ENCODE results near the gene TMEM222. TPM values are rescaled to one million over a fixed set of nuclear protein-coding genes. Genes with fewer than 3 reads are reported as not detected.

The TMEM222 gene
- total and polyA plus RNA-seq, 2 of the 4 experiments (the other 2 are of a cell fraction), result 19.9 to 54.1 TPM

- H3K27me3 ChIP-seq (ENCODE audit: control insufficient read depth, insufficient read depth, low read length), result no peaks in the 10 kb centered on the region; the same call in 1 of the 2 replicates
- H2BK5ac ChIP-seq (ENCODE audit: low read depth, low read length, poor library complexity, severe bottlenecking), result no peak overlapping the region
- no peak overlapping the region for H3K18ac ChIP-seq (ENCODE audit: low read depth, low read length)
- H3K79me1 ChIP-seq (ENCODE audit: low read depth in 1 of 2, low read length in 2 of 2), result no peaks in the 10 kb centered on the region
- no peak overlapping the region for H3K9ac ChIP-seq (ENCODE audit: low read depth, low read length)
- no peak overlapping the region for H4K91ac ChIP-seq (ENCODE audit: insufficient read depth, low read depth, low read length)
- intact Hi-C loops (cut with micrococcal nuclease), result no loop called here
- peaks cover 5% of the 10 kb centered on the region; the same call in 1 of the 2 replicates for H3K4me1 ChIP-seq (ENCODE audit: control insufficient read depth, insufficient read depth, low read length)
- no peak overlapping the region for H2AFZ ChIP-seq (replicated peaks; ENCODE audit: low read length, poor library complexity)
- no peak overlapping the region for H3K14ac ChIP-seq (replicated peaks; ENCODE audit: low read depth, low read length)
- H3K56ac ChIP-seq (ENCODE audit: extremely low read depth, insufficient read depth, low read length), result no peak overlapping the region
- in situ Hi-C loops (cut with MboI; ENCODE audit: low sequenced_read_pairs), result no loop called here
- ChIA-PET CTCF (interaction anchor here (0.6 kb wide), 1 partner anchor 8 kb away, joined by 3 read pairs; no protein-coding TSS in a partner anchor), POLR2A (ENCODE audit: unreplicated experiment) (no interaction called here)
- peaks cover 14% of the 10 kb centered on the region for H3K36me3 ChIP-seq (ENCODE audit: control insufficient read depth, insufficient read depth, low read length)
- no peak overlapping the region for H3K23ac ChIP-seq (ENCODE audit: low read depth, low read length)
- no peaks in the 10 kb centered on the region for H3K9me3 ChIP-seq (ENCODE audit: control insufficient read depth, insufficient read depth, low read length)
- DNase-seq (no peak), ATAC-seq (ENCODE audit: low read depth) (no peak)
- no peak overlapping the region for H2BK20ac ChIP-seq (ENCODE audit: low read depth, low read length)
- H4K20me1 ChIP-seq (ENCODE audit: insufficient read depth, low read length), result no peaks in the 10 kb centered on the region
- H2AK5ac ChIP-seq (ENCODE audit: low read depth, low read length), result no peak overlapping the region
- no peak overlapping the region for H3K4ac ChIP-seq (ENCODE audit: low read depth, low read length)
- no peak overlapping the region for H4K5ac ChIP-seq (ENCODE audit: low read depth, low read length)
- 92% methylated on average over 5 of the region's 13 CpGs; no CpG with 5 or more reads in 1 of the 2 experiments for WGBS, 2 experiments (ENCODE audit: extremely low coverage in 2 of 2, insufficient read length in 1 of 2)
- no peak overlapping the region for H2BK120ac ChIP-seq (ENCODE audit: low read depth, low read length)
- H2BK15ac ChIP-seq (ENCODE audit: low read depth, low read length), result no peak overlapping the region
- dilution Hi-C loops (cut with HindIII; ENCODE audit: low sequenced_read_pairs, unreplicated experiment), result no loop called here
- BruUV-seq (replicated peaks), result no TSS peak
- H2AK9ac ChIP-seq (replicated peaks; ENCODE audit: low read depth, low read length, poor library complexity), result no peak overlapping the region
- no peak overlapping the region for H3K4me2 ChIP-seq (ENCODE audit: low read depth, low read length)
- H3K4me3 ChIP-seq (ENCODE audit: insufficient read depth, low read depth, low read length), result no peak overlapping the region
- no peak overlapping the region for H3K27ac ChIP-seq (ENCODE audit: insufficient read depth, low read length)
- no peaks in the 10 kb centered on the region; the same call in 1 of the 2 replicates for H3K9me1 ChIP-seq (ENCODE audit: insufficient read depth, low read length)
- no peak for TF ChIP-seq NFE2L2 (IDR thresholded peaks at IDR 0.05; ENCODE audit: low read depth, low read length)
- TF ChIP-seq MXI1 (IDR thresholded peaks at IDR 0.05; ENCODE audit: borderline replicate concordance, low read depth, low read length), result no peak
- TF ChIP-seq CTCF (conservative IDR thresholded peaks at IDR 0.05; ENCODE audit: low read depth, low read length), result no peak
- no peak for TF ChIP-seq RCOR1 (IDR thresholded peaks at IDR 0.05; ENCODE audit: insufficient replicate concordance, low read length)
- no peak for TF ChIP-seq SMC3 (IDR thresholded peaks at IDR 0.05; ENCODE audit: low read depth, low read length)
- TF ChIP-seq POLR2A (IDR thresholded peaks at IDR 0.05; ENCODE audit: low read depth, low read length), result no peak
- TF ChIP-seq CHD1 (IDR thresholded peaks at IDR 0.05; ENCODE audit: low read depth, low read length), result no peak
- TF ChIP-seq USF2 (IDR thresholded peaks at IDR 0.05; ENCODE audit: low read depth, low read length), result no peak
- no peak for TF ChIP-seq RAD21 (IDR thresholded peaks at IDR 0.05; ENCODE audit: low read length)
- TF ChIP-seq RFX5 (IDR thresholded peaks at IDR 0.05; ENCODE audit: low read depth, low read length), result no peak
- TF ChIP-seq MAFK (IDR thresholded peaks at IDR 0.05; ENCODE audit: low read depth, low read length), result no peak
- TF ChIP-seq MAZ (IDR thresholded peaks at IDR 0.05; ENCODE audit: borderline replicate concordance, low read depth, low read length), result no peak
- TF ChIP-seq CEBPB (IDR thresholded peaks at IDR 0.05; ENCODE audit: low read depth, low read length), result no peak
- TF ChIP-seq ELK1 (IDR thresholded peaks at IDR 0.05; ENCODE audit: borderline replicate concordance, low read depth, low read length), result no peak
- no peak for TF ChIP-seq BHLHE40 (IDR thresholded peaks at IDR 0.05; ENCODE audit: low read depth, low read length)
- TF ChIP-seq FOS (IDR thresholded peaks at IDR 0.05; ENCODE audit: low read depth, low read length), result no peak
- no peak overlapping the region for H4K8ac ChIP-seq (ENCODE audit: low read depth in 2 of 2, low read length in 2 of 2)
Observed at GRCh38 chr1:27353166-27353565, 31.2 kb downstream of the TMEM222 start.

Measured in IMR-90 (cell line).